HL-60/S4 (cell line): Measurements from ENCODE around the gene KLK6.
"Not testable (repeated sequence)": the region's sequence is repeated elsewhere in the genome, so short reads cannot be mapped to it uniquely, and the experiment has no call there.

Experiments
- in situ Hi-C: fragments of 300-500 bp; cut with MboI; formaldehyde crosslinking; loops from 2 replicates; pipeline ENCODE4 v1.14.3; 2022; ENCODE audit warnings: low sequenced_read_pairs

Gene KLK6

DNA sequence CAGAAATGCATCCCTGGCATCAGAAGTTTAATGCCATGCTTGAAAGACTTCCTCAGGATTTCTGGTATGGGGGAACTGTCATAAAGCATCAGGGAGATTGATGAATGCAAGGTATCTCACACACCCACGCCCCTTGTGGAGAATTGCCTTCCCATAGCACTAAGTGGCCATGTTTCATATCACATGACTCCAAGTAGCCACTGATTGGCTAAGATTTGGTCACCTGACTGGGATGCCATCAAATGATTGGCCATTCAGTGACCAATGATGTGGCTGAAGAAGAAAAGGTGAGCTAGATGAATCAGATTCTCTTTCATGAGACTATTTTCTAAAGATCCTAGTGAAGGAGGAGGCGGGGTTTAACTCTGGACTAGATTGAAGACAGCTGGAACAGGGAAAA is 24.7 kb upstream of the KLK6 start:
- in situ Hi-C loops = no loop called here

DNA sequence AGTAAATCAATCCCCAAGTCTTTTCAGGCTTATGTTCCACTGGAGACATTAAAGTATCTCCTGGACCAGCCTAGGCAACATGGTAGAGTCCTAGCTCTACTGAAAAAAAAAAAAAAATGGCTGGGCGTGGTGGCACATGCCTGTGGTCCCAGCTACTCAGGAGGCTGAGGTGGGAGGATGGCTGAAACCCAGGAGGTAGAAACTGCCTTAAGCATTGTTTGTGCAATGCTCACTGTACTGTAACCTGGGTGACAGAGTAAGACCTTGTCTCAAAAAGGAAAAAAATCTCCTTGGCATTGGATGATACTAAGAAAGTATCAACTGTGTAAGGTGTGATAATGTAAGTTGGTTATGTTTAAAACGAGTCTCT is 23.3 kb upstream of the KLK6 start:
- in situ Hi-C loops = no loop called here

DNA sequence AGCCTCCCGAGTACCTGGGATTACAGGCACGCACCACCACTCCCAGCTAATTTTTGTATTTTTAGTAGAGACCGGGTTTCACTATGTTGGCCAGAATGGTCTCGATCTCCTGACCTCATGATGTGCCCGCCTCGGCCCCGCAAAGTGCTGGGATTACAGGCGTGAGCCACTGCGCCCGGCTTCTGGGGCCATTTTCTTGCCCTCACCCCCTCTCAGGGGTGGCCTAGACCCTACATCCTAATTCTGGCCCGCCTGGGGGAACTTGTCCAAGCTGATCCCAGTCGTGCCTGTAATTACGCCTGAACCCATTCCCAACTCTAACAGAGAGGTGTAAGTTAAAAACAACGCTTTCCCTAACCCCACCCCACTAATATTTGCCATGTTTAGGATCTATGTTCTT is 15.0 kb upstream of the KLK6 start:
- in situ Hi-C loops = not testable (repeated sequence)

DNA sequence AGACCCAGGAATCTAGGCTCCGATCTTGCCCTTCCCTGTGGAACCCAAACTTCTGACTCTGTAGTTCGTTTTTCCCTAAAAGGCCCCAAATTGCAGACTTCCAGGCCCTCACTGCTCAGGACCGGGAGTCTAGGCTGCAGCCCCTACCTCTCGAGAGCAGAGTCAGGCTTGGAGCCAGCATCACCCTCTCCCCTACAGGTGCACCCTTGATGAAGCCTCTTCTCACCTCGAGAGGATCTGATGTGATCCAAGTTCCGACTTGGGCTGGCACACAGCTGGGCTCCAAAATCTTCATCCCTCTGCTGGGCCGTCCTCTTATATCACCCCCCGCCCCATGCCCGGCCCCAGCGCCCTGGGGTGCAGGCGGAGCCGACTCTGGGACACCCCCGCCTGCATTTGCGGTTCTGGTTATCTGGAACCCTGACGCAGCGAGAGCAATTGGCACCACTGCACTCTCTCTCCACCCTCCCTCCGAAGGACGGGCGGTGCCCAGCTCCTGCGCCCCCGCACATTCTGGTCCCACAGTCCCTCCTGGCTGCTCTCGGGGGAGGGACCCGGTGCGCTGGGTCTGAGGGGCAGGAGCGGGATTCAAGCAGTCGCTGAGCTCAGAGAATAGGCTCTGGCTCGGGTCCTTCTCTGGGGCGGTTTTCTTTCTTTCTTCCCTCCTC is 14.4 kb upstream of the KLK6 start, which contains the start of gene KLK7:
Gene KLK7 (minus strand): TSS at position 293 of the 668 bp plus-strand sequence. CDS start 1,518 bp downstream, outside the sequence.
- in situ Hi-C loops = no loop called here

GRCh38 chr19:50982186-50982585 is 12.8 kb upstream of the KLK6 start:
- in situ Hi-C loops = no loop called here

- in situ Hi-C loops = no loop called here
Observed at GRCh38 chr19:50981587-50982146, 12.3 kb upstream of the KLK6 start.

GRCh38 chr19:50980208-50980607 is 10.8 kb upstream of the KLK6 start:
- in situ Hi-C loops = no loop called here

GRCh38 chr19:50979758-50980157 is 10.4 kb upstream of the KLK6 start:
- in situ Hi-C loops = no loop called here

DNA sequence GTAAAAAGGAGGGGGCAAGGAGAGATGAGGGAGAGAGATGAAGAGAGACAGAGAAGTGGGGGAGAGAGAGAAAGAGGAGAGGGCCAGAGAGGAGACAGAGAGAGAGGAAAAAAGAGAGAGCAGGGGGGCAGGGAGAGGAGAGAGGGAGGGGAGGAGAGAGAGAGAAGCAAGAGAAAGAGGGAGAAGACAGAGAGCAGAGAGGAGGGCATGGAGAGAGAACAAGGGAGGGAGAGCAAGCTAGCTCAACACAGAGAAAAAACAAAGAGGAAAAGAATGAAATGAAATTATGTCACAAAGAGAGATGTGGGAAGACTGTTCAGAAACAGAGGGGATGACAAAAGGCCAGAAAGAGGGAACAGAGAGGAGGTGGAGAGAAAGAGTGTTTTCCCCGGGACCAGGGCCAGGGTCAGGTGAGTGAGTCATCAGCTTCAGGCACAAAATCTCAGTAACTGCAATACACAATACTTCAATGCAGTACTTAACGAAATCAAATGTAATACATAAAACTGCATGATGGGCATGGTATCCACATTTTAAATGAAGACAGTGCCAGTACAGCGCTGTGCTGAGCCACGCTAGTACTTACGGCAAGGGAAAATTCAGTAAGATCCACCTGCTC is 9.5 kb upstream of the KLK6 start:
- in situ Hi-C loops = no loop called here

DNA sequence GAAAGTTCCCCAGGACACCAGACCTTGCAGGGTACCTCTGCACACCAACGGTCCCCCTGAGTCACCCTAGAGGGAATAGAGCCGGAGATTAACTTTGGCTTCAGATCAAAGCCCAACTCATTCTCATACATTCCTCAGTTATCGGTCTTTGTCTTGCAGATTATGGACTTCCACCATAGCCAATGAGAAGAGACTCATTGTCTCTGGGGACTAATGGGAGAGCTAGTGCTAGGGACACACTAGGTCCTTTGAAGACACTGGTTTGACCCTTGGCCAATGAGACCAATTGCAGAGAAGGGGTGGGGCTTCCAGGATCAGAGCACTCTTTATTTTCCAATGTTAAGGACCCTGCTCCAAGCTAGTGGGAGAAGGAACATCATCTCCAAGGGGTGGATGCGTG is 8.2 kb upstream of the KLK6 start:
- in situ Hi-C loops = no loop called here

GRCh38 chr19:50975766-50976165 is 6.4 kb upstream of the KLK6 start:
- in situ Hi-C loops = no loop called here

DNA sequence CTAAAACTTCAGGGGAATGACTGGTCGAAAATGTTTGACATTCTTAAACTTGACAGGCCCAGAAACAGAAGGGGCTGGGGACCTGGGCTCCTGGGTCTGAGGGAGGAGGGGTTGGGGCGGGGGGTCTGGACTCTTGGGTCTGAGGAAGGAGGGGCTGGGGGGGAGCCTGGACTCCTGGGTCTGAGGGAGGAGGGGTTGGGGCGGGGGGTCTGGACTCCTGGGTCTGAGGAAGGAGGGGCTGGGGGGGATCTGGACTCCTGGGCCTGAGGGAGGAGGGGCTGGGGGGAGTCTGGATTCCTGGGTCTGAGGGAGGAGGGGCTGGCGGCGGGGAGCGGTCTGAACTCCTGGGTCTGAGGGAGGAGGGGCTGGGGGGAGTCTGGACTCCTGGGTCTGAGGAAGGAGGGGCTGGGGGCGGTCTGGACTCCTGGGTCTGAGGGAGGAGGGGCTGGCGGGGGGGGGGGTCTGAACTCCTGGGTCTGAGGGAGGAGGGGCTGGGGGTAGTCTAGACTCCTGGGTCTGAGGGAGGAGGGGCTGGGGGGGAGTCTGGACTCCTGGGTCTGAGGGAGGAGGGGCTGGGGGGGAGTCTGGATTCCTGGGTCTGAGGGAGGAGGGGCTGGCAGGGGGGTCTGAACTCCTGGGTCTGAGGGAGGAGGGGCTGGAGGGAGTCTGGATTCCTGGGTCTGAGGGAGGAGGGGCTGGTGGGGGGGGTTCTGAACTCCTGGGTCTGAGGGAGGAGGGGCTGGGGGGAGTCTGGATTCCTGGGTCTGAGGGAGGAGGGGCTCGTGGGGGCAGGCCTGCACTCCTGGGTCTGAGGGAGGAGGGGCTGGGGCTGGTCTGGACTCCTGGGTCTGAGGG is 5.5 kb upstream of the KLK6 start:
- in situ Hi-C loops = no loop called here

DNA sequence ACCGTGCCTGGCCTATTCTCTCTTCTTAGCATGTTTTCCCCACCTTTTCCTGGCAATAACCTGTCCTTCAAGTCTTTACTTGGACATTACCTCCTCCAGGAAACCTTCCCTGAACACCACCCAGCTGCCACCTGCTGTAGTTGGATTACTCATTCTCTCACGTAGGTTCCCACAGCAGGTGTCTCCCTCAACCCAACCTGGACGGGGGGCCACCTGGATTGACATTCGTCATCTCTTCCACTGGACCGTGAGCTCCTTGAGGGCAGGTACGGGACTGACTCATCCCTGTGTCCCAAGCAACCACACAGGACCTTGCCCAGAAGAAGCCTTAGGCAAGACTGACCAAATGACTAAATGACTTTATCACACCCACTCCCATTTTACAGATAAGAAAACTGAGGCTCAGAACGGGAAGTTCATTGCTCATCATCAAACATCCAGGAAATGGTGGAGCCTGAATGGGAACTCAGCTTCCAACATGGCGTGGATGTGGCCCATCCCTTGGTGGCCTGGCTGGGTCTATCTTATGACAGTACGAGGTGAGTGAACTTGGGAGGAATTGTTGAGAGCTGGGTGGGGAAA is 3.5 kb upstream of the KLK6 start:
- in situ Hi-C loops = no loop called here

- in situ Hi-C loops = not testable (repeated sequence)
Observed at GRCh38 chr19:50969810-50970209, 419 bp upstream of the KLK6 start.

- in situ Hi-C loops = no loop called here
Observed at GRCh38 chr19:50968716-50969412, 527 bp downstream of the KLK6 start.

DNA sequence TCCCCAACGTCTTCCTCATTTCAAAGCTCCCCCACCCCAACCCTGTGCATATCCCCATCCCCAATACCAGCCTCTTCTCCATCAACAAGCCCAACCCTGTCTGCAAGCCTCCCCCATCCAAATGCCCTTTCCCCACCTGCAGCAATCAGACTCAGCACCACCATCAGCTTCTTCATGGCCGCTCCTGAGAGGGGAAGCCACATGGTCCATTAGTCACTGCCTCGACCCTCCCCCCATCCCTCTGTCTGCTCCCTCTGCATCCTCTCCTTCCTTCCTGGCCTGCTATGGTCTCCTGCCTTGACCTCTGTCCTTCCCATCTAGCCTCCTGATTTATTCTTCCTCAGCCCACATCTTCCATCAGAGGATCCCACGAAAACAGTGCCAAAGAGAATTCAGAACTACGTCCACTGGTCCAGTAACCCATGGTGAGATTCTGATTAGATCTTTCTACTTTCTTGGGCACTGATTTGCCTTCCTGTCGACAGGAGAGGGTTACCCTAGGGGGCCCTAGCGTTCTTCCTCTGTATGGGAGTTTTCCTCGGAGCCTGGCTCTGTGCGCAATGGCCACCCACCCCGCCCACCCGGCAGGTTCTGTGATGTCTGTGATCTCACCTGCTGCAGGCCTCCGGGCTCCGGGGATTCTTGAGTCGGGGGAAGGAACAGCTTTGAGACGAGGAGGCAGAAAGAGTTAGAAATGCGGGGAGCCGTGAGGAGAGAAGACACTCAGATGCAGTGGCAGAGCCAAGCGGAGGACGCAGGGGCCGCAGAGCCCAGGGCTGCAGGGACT is 1.3 kb downstream of the KLK6 start:
- in situ Hi-C loops = no loop called here

- in situ Hi-C loops = no loop called here
Observed at GRCh38 chr19:50964266-50964665, 5.1 kb downstream of the KLK6 start.

GRCh38 chr19:50963381-50963780 is 6.0 kb downstream of the KLK6 start:
- in situ Hi-C loops = no loop called here

DNA sequence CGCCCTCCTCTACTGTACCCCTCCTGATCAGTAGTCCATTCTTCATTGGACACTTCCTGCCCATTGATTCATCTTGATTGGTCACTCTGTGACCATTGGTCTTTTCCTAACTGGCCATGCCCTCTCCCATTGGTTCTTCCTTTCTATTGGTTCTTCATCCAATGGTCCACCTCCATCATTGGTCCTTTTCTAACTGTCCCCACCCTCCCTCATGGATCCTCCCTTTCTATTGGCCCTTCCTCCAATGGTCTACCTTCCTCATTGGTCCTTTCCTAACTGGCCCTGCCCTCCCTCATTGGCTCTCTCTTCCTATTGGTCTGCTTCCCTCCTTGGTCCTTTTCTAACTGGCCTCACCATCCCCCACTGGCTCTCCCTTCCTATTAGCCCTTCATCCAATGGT is 7.1 kb downstream of the KLK6 start:
- in situ Hi-C loops = no loop called here
